ENCODE results near the gene NCOA3.

- TF ChIP-seq CTCF (IDR thresholded peaks at IDR 0.05), result peak; percentile 89 to 99 (median 94)
- no peak for TF ChIP-seq POLR2A (IDR thresholded peaks at IDR 0.05)
Observed at GRCh38 chr20:47663354-47664067, 161.8 kb downstream of the NCOA3 start.
